Measurements from ENCODE around the gene NPPB.

The NPPB gene

DNA sequence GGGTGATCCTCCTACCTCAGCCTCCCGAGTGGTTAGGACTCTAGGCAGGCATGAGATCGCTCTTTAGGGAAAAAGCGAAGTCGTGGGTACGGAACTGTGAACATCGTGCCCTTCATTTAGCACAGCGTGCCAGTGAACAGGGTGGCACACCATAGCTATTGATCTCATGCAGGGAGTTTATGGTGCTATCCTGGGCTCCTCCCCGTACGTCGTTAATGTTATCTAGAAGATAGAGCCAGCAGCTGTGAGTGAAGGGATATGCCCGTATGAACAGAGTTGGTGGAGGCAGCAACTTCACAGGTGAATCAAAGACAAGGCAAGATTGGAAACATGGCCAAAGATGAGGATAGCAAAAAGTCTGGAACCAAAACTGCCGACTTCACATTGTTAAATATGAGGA is 41.6 kb downstream of the NPPB start:
- peaks cover 81% of the 10 kb centered on the region for H3K36me3 Mint-ChIP-seq (ENCODE audit: low read depth)
- no peaks in the 10 kb centered on the region for H3K9me3 Mint-ChIP-seq
- intact Hi-C loops (cut with micrococcal nuclease): no loop called here
- peaks cover 40% of the 10 kb centered on the region for H3K4me1 Mint-ChIP-seq (ENCODE audit: low read depth)
- no peak overlapping the region for H3K4me3 Mint-ChIP-seq
- H3K27ac Mint-ChIP-seq: no peak overlapping the region
- H3K27me3 Mint-ChIP-seq: no peaks in the 10 kb centered on the region

- H3K36me3 Mint-ChIP-seq (ENCODE audit: low read depth): peaks cover 81% of the 10 kb centered on the region
- peaks cover 68% of the 10 kb centered on the region for H3K4me1 Mint-ChIP-seq (ENCODE audit: low read depth)
- no peak overlapping the region for H3K4me3 Mint-ChIP-seq
- H3K27me3 Mint-ChIP-seq: no peaks in the 10 kb centered on the region
- no peak overlapping the region for H3K27ac Mint-ChIP-seq
- H3K9me3 Mint-ChIP-seq: no peaks in the 10 kb centered on the region
- intact Hi-C loops (cut with micrococcal nuclease): no loop called here
These were observed 45.7 kb downstream of the NPPB start for GRCh38 chr1:11813021-11813420.
